GM21515 (cell line): ENCODE results near the gene EXOC6.

Experiments used
- ATAC-seq: cut with Tn5 transposase; IDR thresholded peaks from one replicate; pipeline ENCODE4 v1.9.1; 2021; ENCODE audit not compliant: unreplicated experiment

EXOC6 gene

GRCh38 chr10:92999191-92999590, 150.9 kb downstream of the EXOC6 start:
- ATAC-seq = no peak

- no peak for ATAC-seq
These were observed 158.2 kb downstream of the EXOC6 start for GRCh38 chr10:93006435-93007039.

- no peak for ATAC-seq
These were observed 167.4 kb downstream of the EXOC6 start for GRCh38 chr10:93015722-93016121.

- ATAC-seq = no peak
These were observed 174.8 kb downstream of the EXOC6 start for GRCh38 chr10:93023013-93023650.

- no peak for ATAC-seq
These were observed 177.8 kb downstream of the EXOC6 start for GRCh38 chr10:93026072-93026471.

- no peak for ATAC-seq
These were observed 179.2 kb downstream of the EXOC6 start for GRCh38 chr10:93027508-93027907.

- no peak for ATAC-seq
These were observed 180.6 kb downstream of the EXOC6 start for GRCh38 chr10:93028883-93029282.

- ATAC-seq = no peak
These were observed 182.1 kb downstream of the EXOC6 start for GRCh38 chr10:93030409-93030808.

- ATAC-seq = no peak
These were observed 183.9 kb downstream of the EXOC6 start for GRCh38 chr10:93032105-93032808.

- ATAC-seq = no peak
These were observed 184.5 kb downstream of the EXOC6 start for GRCh38 chr10:93032809-93033137.

- ATAC-seq = no peak
These were observed 186.1 kb downstream of the EXOC6 start for GRCh38 chr10:93034426-93034825.

GRCh38 chr10:93039110-93039509, 190.8 kb downstream of the EXOC6 start:
- ATAC-seq = no peak

GRCh38 chr10:93039721-93040120, 191.4 kb downstream of the EXOC6 start:
- ATAC-seq = no peak

GRCh38 chr10:93054486-93054885, 206.2 kb downstream of the EXOC6 start:
- ATAC-seq = no peak

- ATAC-seq = no peak
These were observed 209.8 kb downstream of the EXOC6 start for GRCh38 chr10:93058139-93058538.

- ATAC-seq = no peak
These were observed 211.9 kb downstream of the EXOC6 start, which contains the start of gene CYP26C1 for GRCh38 chr10:93059975-93060886. CYP26C1 (plus strand) TSS chr10:93060798; CDS start chr10:93061264, 466 bp downstream.

GRCh38 chr10:93060887-93061593, 212.7 kb downstream of the EXOC6 start:
- no peak for ATAC-seq

GRCh38 chr10:93061594-93062513, 213.5 kb downstream of the EXOC6 start:
- ATAC-seq = no peak

GRCh38 chr10:93062514-93063143, 214.3 kb downstream of the EXOC6 start:
- ATAC-seq = no peak
